GM19099 (cell line): ENCODE measurements around the gene C7.

Experiments used
- POLR2A ChIP-seq: IDR thresholded peaks from 3 replicates; pipeline ENCODE4 v1.6.1; 2011; ENCODE audit warnings: low read depth; ENCODE audit not compliant: insufficient read length; ENCODE audit errors: extremely low read depth

The C7 gene

GRCh38 chr5:40914835-40915234 is 5.5 kb downstream of the C7 start:
- no peak for TF ChIP-seq POLR2A

GRCh38 chr5:40915341-40915926 is 6.1 kb downstream of the C7 start:
- TF ChIP-seq POLR2A, result no peak

- no peak for TF ChIP-seq POLR2A
These were observed 6.9 kb downstream of the C7 start for GRCh38 chr5:40916226-40916625.

- TF ChIP-seq POLR2A, result no peak
These were observed 19.7 kb downstream of the C7 start for GRCh38 chr5:40928886-40929448.

- TF ChIP-seq POLR2A, result no peak
These were observed 23.5 kb downstream of the C7 start for GRCh38 chr5:40932766-40933165.

- no peak for TF ChIP-seq POLR2A
These were observed 27.8 kb downstream of the C7 start for GRCh38 chr5:40937075-40937474.

- no peak for TF ChIP-seq POLR2A
These were observed 30.5 kb downstream of the C7 start for GRCh38 chr5:40939753-40940152.

GRCh38 chr5:40945111-40945510 is 35.8 kb downstream of the C7 start:
- TF ChIP-seq POLR2A, result no peak

GRCh38 chr5:40955313-40955712 is 46.0 kb downstream of the C7 start:
- no peak for TF ChIP-seq POLR2A

GRCh38 chr5:40957048-40957447 is 47.8 kb downstream of the C7 start:
- TF ChIP-seq POLR2A, result no peak

GRCh38 chr5:40958811-40959210 is 49.5 kb downstream of the C7 start:
- no peak for TF ChIP-seq POLR2A

- TF ChIP-seq POLR2A, result no peak
These were observed 50.7 kb downstream of the C7 start for GRCh38 chr5:40960037-40960436.

GRCh38 chr5:40962207-40962955 is 53.1 kb downstream of the C7 start:
- no peak for TF ChIP-seq POLR2A

- no peak for TF ChIP-seq POLR2A
These were observed 63.1 kb downstream of the C7 start for GRCh38 chr5:40972434-40972833.

- TF ChIP-seq POLR2A, result no peak
These were observed 64.2 kb downstream of the C7 start for GRCh38 chr5:40973364-40974004.

GRCh38 chr5:40976041-40976440 is 66.7 kb downstream of the C7 start:
- TF ChIP-seq POLR2A, result no peak
